Hepatocyte (in vitro differentiated cells): ENCODE measurements around the gene NAXD. TPM values are rescaled to one million over a fixed set of nuclear protein-coding genes. Genes with fewer than 3 reads are reported as not detected.

Experiments used
- DNase-seq: peaks from one replicate; pipeline ENCODE4 v3.0.0-alpha.2; 2016; ENCODE audit warnings: low spot score
- H2AFZ ChIP-seq: fragments of 200-600 bp; sonication (generic); 2 replicates; pipeline ENCODE4 v1.6.0; 2016; ENCODE audit warnings: antibody characterized with exemption, mild to moderate bottlenecking
- H3K27ac ChIP-seq: fragments of 200-600 bp; sonication (generic); 2 replicates; pipeline ENCODE4 v1.5.1; 2016; ENCODE audit warnings: mild to moderate bottlenecking
- H3K27me3 ChIP-seq: fragments of 200-600 bp; sonication (generic); 2 replicates; pipeline ENCODE4 v1.6.1; 2016
- H3K36me3 ChIP-seq: fragments of 200-600 bp; sonication (generic); replicated peaks from 2 replicates; pipeline ENCODE4 v1.5.1; 2016; ENCODE audit warnings: low read depth; ENCODE audit not compliant: insufficient read depth
- H3K4me1 ChIP-seq: fragments of 200-600 bp; sonication (generic); 2 replicates; pipeline ENCODE4 v1.5.1; 2016; ENCODE audit warnings: mild to moderate bottlenecking, moderate library complexity; ENCODE audit not compliant: insufficient read depth
- H3K4me2 ChIP-seq: fragments of 200-600 bp; sonication (generic); 2 replicates; pipeline ENCODE4 v1.6.0; 2016
- H3K4me3 ChIP-seq: fragments of 200-600 bp; sonication (generic); 2 replicates; pipeline ENCODE4 v1.5.1; 2016; ENCODE audit warnings: mild to moderate bottlenecking
- H3K79me2 ChIP-seq: fragments of 200-600 bp; sonication (generic); 2 replicates; pipeline ENCODE4 v1.6.0; 2017; ENCODE audit warnings: mild to moderate bottlenecking
- H3K9me2 ChIP-seq: fragments of 200-600 bp; sonication (generic); replicated peaks from 2 replicates; pipeline ENCODE4 v1.6.0; 2017; ENCODE audit warnings: mild to moderate bottlenecking; ENCODE audit not compliant: insufficient read depth
- H3K9me3 ChIP-seq: fragments of 200-600 bp; sonication (generic); 2 replicates; pipeline ENCODE4 v1.5.1; 2016; ENCODE audit warnings: low read depth, mild to moderate bottlenecking
- H4K20me1 ChIP-seq: fragments of 200-600 bp; sonication (generic); 2 replicates; pipeline ENCODE4 v1.6.0; 2016; ENCODE audit warnings: mild to moderate bottlenecking; ENCODE audit not compliant: insufficient read depth, poor library complexity, severe bottlenecking
- EZH2 ChIP-seq: fragments of 200-600 bp; sonication (generic); IDR thresholded peaks from 2 replicates; pipeline ENCODE4 v1.6.1; 2016; ENCODE audit warnings: antibody characterized with exemption, mild to moderate bottlenecking, borderline replicate concordance
- EZH2phosphoT487 ChIP-seq: fragments of 200-600 bp; sonication (generic); IDR thresholded peaks from one replicate; pipeline ENCODE4 v1.6.1; 2018; ENCODE audit warnings: antibody characterized with exemption, mild to moderate bottlenecking, low read depth, moderate library complexity; ENCODE audit not compliant: unreplicated experiment, severe bottlenecking
- WGBS: methylation state at CpG from one replicate; pipeline ENCODE4 v1.1.6; 2016; ENCODE audit warnings: low lambda C conversion rate; ENCODE audit errors: missing lambda C conversion rate; 5-methylcytosine and 5-hydroxymethylcytosine counted together
- polyA plus RNA-seq: library from polyadenylated mRNA; unstranded; fragments of >200 nt; fragmentation: Nextera tagmentation; extraction: Ambion mirVana; gene quantifications from 2 replicates; pipeline ENCODE4 v1.2.1, GENCODE V29; 2016
- total RNA-seq: library from RNA; depleted of rRNA; stranded (reverse); fragments of >200 nt; gene quantifications from 2 replicates; pipeline ENCODE4 v1.2.3, GENCODE V29; 2014
- TF ChIP-seq, protein P1 (sequence below): fragments of 200-600 bp; sonication (generic); IDR thresholded peaks from 2 replicates; pipeline ENCODE4 v1.5.1; 2016; ENCODE audit warnings: antibody characterized with exemption, mild to moderate bottlenecking; ENCODE audit not compliant: poor library complexity

The NAXD gene
- total and polyA plus RNA-seq, 2 experiments from 2014 or later, result 30.9 to 34.5 TPM

DNA sequence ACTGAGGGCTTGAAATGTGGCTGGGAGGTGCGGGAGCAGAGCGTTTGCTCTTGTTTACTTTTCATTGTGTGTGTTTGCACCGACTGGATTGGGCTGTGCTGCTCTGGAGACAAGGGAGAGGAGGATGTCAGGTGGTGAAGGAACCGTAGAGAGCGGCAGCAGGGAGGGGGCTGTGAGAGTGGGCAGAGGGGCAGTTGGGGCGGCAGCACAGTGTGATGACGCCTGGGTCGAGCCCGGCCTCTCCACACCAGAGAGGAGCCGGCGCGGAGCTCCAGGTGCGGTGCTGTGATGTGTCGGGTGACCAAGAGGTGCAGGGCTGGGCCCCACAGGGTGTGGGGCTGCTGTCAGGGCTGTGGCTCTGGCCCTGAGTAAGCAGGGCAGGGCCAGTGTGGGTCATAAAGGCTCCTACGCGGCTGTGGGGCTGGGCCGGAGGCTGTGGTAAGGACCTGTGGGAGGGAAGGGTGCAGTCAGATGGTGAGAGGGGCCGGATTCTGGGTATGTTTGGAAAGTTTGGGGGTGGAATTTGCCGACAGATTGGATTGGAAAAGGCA lies 10.5 kb downstream of the NAXD start:
- no peak overlapping the region for H2AFZ ChIP-seq
- TF ChIP-seq EZH2 (no peak), EZH2phosphoT487 (no peak)
- TF ChIP-seq, protein P1, sequence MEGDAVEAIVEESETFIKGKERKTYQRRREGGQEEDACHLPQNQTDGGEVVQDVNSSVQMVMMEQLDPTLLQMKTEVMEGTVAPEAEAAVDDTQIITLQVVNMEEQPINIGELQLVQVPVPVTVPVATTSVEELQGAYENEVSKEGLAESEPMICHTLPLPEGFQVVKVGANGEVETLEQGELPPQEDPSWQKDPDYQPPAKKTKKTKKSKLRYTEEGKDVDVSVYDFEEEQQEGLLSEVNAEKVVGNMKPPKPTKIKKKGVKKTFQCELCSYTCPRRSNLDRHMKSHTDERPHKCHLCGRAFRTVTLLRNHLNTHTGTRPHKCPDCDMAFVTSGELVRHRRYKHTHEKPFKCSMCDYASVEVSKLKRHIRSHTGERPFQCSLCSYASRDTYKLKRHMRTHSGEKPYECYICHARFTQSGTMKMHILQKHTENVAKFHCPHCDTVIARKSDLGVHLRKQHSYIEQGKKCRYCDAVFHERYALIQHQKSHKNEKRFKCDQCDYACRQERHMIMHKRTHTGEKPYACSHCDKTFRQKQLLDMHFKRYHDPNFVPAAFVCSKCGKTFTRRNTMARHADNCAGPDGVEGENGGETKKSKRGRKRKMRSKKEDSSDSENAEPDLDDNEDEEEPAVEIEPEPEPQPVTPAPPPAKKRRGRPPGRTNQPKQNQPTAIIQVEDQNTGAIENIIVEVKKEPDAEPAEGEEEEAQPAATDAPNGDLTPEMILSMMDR, result no peak
- H3K4me1 ChIP-seq, result peaks cover 34% of the 10 kb centered on the region
- H3K79me2 ChIP-seq, result peaks cover 100% of the 10 kb centered on the region
- H3K9me2 ChIP-seq, result no peaks in the 10 kb centered on the region
- no peak overlapping the region for H3K4me3 ChIP-seq
- H4K20me1 ChIP-seq, result peaks cover 58% of the 10 kb centered on the region
- WGBS, result 53% methylated on average over 18 of the region's 19 CpGs
- peak overlapping the region; percentile 94 for H3K27ac ChIP-seq
- no peaks in the 10 kb centered on the region for H3K36me3 ChIP-seq
- peak; percentile 85 for DNase-seq
- H3K9me3 ChIP-seq, result no peaks in the 10 kb centered on the region
- no peaks in the 10 kb centered on the region for H3K27me3 ChIP-seq
- H3K4me2 ChIP-seq, result peak overlapping the region; percentile 67

DNA sequence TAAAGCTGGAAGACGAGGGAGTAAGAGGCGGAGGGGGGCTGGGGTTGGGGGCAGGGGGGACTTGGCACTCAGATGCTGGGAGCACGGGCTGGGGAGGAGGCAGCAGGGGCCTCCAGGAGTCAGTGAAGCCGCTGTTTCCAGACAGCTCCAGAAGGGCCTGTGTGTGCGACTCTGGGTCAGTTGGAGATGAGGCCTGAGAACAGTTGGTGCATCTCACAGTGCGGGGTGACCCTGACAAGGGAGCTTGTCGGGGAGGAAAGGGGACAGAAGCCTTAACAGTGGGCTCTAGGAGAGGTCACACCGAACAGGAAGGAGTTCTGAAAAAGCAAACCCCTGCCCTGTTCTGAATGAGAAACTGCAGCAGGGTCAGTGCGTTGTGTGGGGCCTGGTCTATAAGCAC lies 11.2 kb downstream of the NAXD start:
- peak overlapping the region; percentile 94 for H3K27ac ChIP-seq

DNA sequence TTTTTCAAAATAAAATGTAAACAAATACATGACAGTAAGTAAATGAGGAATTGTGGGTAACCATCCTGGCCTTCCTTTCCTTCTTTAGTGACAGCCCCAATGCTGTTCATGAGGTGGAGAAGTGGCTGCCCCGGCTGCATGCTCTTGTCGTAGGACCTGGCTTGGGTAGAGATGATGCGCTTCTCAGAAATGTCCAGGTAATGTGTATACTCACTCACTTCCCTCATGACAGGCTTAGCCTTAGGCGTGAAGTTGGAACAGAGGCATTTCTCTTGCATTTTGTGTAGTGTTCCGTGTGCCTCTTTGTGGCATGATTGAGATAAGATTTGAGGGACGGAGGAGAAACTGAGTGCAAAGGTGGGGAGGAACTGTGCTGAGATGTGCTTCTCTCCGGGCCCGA lies 12.0 kb downstream of the NAXD start:
- H3K36me3 ChIP-seq, result no peaks in the 10 kb centered on the region
- no peaks in the 10 kb centered on the region for H3K9me2 ChIP-seq
- no peak for DNase-seq
- no peaks in the 10 kb centered on the region for H3K27me3 ChIP-seq
- peak overlapping the region; percentile 94 for H3K27ac ChIP-seq
- H2AFZ ChIP-seq, result no peak overlapping the region
- TF ChIP-seq EZH2 (no peak), EZH2phosphoT487 (no peak)
- TF ChIP-seq, protein P1, result no peak
- peaks cover 100% of the 10 kb centered on the region for H3K79me2 ChIP-seq
- no peak overlapping the region for H3K4me3 ChIP-seq
- peaks cover 57% of the 10 kb centered on the region for H4K20me1 ChIP-seq
- no peaks in the 10 kb centered on the region for H3K9me3 ChIP-seq
- no peak overlapping the region for H3K4me2 ChIP-seq
- WGBS, result 87% methylated on average over 8 of the region's 8 CpGs
- H3K4me1 ChIP-seq, result peaks cover 32% of the 10 kb centered on the region

More for the DNA sequence above, 11.2 kb downstream of the NAXD start:
- Histone ChIP-seq H3K4me2 (peak overlapping the region; percentile 67), H3K9me3 (no peaks in the 10 kb centered on the region), H3K36me3 (no peaks in the 10 kb centered on the region), H3K27me3 (no peaks in the 10 kb centered on the region), H4K20me1 (peaks cover 57% of the 10 kb centered on the region), H3K4me1 (peaks cover 32% of the 10 kb centered on the region), H3K79me2 (peaks cover 100% of the 10 kb centered on the region), H2AFZ (no peak overlapping the region), H3K4me3 (no peak overlapping the region), H3K9me2 (no peaks in the 10 kb centered on the region)
- TF ChIP-seq EZH2 (no peak), EZH2phosphoT487 (no peak)
- TF ChIP-seq, protein P1, result no peak
- no peak for DNase-seq
- 81% methylated on average over 9 of the region's 9 CpGs for WGBS
